Neuron (in vitro differentiated cells): ENCODE results near the gene SLC46A3.
A peak's percentile ranks its signal among the peaks of the same experiment; 100 is the strongest.

Experiments used
- H2AFZ ChIP-seq: one replicate; pipeline ENCODE4 v1.6.1; 2013; ENCODE audit warnings: low read depth, mild to moderate bottlenecking, inconsistent platforms, low read length, moderate library complexity
- H3K27me3 ChIP-seq: one replicate; pipeline ENCODE4 v1.6.1; 2013; ENCODE audit warnings: low read length; ENCODE audit not compliant: insufficient read depth
- H3K36me3 ChIP-seq: one replicate; pipeline ENCODE4 v1.6.1; 2013; ENCODE audit warnings: low read length; ENCODE audit not compliant: insufficient read depth
- H3K4me1 ChIP-seq: one replicate; pipeline ENCODE4 v1.6.1; 2013; ENCODE audit warnings: low read length; ENCODE audit not compliant: insufficient read depth
- H3K4me3 ChIP-seq: 2 replicates; pipeline ENCODE4 v1.5.1; 2013; ENCODE audit warnings: mild to moderate bottlenecking, low read length, moderate library complexity
- H3K9me3 ChIP-seq: one replicate; pipeline ENCODE4 v1.6.1; 2013; ENCODE audit warnings: low read length

The SLC46A3 gene

GRCh38 chr13:28657784-28658538 lies 60.8 kb downstream of the SLC46A3 start:
- H3K36me3 ChIP-seq, result peaks cover 16% of the 10 kb centered on the region
- H3K4me1 ChIP-seq, result peaks cover 25% of the 10 kb centered on the region
- H3K27me3 ChIP-seq, result no peaks in the 10 kb centered on the region
- peak overlapping the region; percentile 81 for H3K4me3 ChIP-seq
- H2AFZ ChIP-seq, result no peak overlapping the region
- H3K9me3 ChIP-seq, result no peaks in the 10 kb centered on the region

GRCh38 chr13:28655561-28655960 lies 63.2 kb downstream of the SLC46A3 start:
- Histone ChIP-seq H3K4me3 (no peak overlapping the region), H3K36me3 (peaks cover 4% of the 10 kb centered on the region), H3K4me1 (peaks cover 23% of the 10 kb centered on the region), H2AFZ (no peak overlapping the region), H3K27me3 (no peaks in the 10 kb centered on the region), H3K9me3 (no peaks in the 10 kb centered on the region)

- Histone ChIP-seq H3K4me3 (no peak overlapping the region), H3K9me3 (no peaks in the 10 kb centered on the region), H3K36me3 (peaks cover 2% of the 10 kb centered on the region), H3K27me3 (no peaks in the 10 kb centered on the region), H2AFZ (no peak overlapping the region), H3K4me1 (peaks cover 13% of the 10 kb centered on the region)
Observed at GRCh38 chr13:28654276-28654675, 64.5 kb downstream of the SLC46A3 start.

- Histone ChIP-seq H3K4me1 (peaks cover 13% of the 10 kb centered on the region), H3K36me3 (peaks cover 2% of the 10 kb centered on the region), H2AFZ (no peak overlapping the region), H3K4me3 (no peak overlapping the region), H3K9me3 (no peaks in the 10 kb centered on the region), H3K27me3 (no peaks in the 10 kb centered on the region)
Observed at GRCh38 chr13:28653111-28653510, 65.7 kb downstream of the SLC46A3 start.

DNA sequence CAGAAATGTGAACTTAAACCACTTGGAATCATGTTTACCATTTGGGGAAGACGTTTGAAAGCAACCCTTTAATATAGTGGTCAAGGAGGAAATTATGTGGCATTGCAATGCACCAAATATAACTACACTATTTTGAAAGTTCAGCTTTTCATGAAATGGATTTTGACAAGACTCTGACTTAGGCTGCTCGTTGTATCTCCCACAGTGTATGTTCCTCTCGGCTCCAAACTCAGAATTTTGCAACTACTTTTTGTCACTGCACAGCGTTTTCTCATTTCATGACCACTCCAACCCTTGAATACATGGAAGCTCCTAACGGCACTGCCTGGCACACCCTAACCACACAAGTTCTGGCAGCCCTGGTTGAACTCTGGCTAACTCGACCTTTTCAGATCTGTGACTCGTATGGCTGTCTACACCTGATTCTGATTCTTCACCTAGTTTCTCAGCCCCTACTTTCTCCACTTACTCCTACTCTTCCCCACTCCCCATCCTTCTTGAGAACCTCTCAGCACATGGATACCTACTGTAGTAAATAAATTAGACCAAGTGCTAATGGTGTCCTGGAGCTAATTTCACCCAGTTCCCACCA lies 66.9 kb downstream of the SLC46A3 start:
- H3K27me3 ChIP-seq, result no peaks in the 10 kb centered on the region
- H3K4me3 ChIP-seq, result no peak overlapping the region
- peaks cover 5% of the 10 kb centered on the region for H3K36me3 ChIP-seq
- no peak overlapping the region for H2AFZ ChIP-seq
- no peaks in the 10 kb centered on the region for H3K9me3 ChIP-seq
- H3K4me1 ChIP-seq, result peaks cover 2% of the 10 kb centered on the region

GRCh38 chr13:28650284-28650683 lies 68.5 kb downstream of the SLC46A3 start:
- Histone ChIP-seq H3K27me3 (no peaks in the 10 kb centered on the region), H3K4me1 (no peaks in the 10 kb centered on the region), H3K9me3 (no peaks in the 10 kb centered on the region), H2AFZ (no peak overlapping the region), H3K4me3 (no peak overlapping the region), H3K36me3 (peaks cover 5% of the 10 kb centered on the region)
